ENCODE measurements around the gene PHF12.

- TF ChIP-seq CTCF (IDR thresholded peaks at IDR 0.05) (no peak), POLR2A (IDR thresholded peaks at IDR 0.05; ENCODE audit: low read depth) (no peak)
These were observed 8.2 kb upstream of the PHF12 start for GRCh38 chr17:28959471-28959871.
